Measurements from ENCODE around the gene VPS13C. TPM values are rescaled to one million over a fixed set of nuclear protein-coding genes. Genes with fewer than 3 reads are reported as not detected.

The VPS13C gene
- total RNA-seq, 1 donor from 2014 or later, result 73.8 TPM

DNA sequence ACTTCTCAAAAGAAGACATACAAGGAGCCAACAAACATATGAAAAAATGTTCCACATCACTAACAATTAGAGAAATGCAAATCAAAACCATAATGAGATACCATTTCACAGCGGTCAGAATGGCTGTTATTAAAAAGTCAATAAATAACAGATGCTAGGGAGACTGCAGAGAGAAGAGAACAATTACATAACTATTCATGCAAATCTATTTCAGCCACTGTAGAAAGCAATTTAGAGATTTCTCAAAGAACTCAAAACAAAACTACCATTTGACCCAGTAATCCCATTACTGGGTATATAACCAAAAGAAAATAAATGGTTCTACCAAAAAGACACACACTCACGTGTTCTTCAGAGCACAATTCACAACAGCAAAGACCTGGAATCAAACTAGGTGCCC lies 116.3 kb downstream of the VPS13C start:
- intact Hi-C loops (cut with micrococcal nuclease), result no loop called here

DNA sequence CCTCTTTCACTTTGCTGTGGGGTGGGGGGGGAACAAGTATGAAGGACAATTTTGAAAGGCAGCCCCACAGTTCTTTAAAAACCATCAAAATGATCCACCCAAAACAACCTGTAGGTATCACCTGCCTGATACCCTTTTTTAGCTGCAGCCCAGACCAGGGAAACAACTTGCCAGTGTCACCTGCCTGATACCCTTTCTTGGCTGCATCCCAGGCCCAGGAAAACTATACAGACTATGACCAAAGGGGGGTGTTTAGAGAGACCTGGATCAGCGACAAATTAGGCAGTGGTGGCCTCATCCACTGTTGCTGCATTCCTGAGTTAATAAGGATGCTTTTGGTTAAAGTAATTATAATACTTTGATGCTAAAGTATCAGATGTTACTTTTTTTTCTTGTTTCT lies 122.0 kb downstream of the VPS13C start:
- intact Hi-C loops (cut with micrococcal nuclease), result no loop called here

DNA sequence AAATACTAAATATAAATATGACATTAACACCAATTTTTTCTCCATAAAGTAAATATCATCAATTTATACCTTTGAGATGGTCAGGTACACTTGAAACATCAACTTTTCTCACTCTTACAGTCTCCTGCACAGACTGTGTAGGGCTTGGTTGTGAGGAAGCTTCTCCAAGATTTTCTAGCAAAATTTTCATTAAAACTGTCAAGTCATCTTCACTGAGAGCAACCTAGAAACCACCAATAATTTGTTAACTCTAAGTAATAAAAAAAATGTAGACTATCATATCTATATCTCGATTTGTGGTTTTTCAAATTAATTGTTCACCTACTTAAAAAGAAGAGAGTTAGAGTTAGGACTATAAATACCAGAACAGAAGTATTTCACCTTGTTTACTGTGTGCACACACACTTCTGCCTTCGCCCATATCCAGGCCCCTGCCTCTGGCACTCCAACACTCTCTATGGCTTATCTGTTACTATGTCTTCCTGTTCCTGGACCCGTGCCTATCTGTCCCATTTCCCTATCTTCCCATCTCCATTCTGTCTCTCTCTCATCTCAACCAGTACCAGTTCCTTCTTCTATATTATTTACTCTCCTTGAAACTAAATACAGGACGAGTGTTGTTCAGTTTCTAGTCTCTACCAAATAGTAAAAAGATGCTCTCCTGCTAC lies 123.6 kb downstream of the VPS13C start:
- intact Hi-C loops (cut with micrococcal nuclease), result no loop called here

DNA sequence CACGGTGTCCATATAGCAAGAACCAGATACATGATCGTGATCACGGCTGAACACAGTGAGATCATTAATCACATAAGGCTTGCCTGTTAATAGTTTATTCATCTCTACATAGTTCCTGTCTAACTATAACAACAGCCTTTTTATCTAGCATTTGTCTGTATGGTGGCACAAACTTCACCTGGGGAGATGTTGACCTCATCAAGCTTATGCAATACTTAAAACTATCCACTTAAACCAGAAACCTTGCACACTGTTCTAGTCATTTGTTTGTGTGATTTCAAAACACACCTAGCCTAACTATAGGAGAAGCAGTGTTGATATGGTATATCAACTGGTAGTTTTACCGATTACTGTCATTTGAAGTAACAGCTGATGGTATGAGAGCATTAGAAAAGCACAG lies 124.8 kb downstream of the VPS13C start:
- intact Hi-C loops (cut with micrococcal nuclease), result no loop called here

DNA sequence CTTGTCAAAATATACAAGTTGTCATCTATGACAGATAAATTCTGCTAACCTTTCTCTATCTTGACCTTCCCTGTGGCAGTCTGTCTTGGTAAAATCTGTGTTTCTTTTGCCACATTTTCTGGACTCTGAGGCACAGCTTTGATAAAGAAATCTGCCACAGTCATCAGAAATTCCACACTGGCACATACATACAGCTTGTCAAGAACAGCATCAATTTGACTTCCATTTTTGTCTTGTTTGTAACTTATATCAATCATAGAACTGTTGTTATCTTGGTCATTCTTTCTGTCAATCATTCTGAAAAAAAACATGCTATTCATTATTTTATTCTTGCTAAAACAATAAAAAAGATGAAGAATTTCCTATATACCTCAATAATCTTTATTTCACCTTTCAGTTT lies 130.8 kb downstream of the VPS13C start:
- intact Hi-C loops (cut with micrococcal nuclease), result no loop called here

DNA sequence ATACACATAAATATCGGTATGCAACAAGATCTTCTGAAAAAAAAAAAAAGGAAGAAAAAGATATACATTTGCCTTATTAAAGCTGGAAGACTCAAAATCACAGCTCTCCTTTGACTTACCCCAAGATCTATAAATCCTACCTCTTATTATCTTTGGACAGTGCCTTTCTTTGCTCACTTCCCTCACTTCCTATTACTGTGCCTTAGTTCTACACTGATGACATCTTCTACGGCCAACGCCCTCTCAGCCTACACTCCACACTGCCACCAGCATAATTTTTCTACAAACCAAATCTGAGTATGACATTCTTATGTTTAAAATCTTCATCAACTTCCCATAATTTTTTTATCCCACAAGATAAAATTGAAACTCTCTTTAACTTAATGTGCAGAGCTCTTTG lies 137.1 kb downstream of the VPS13C start:
- intact Hi-C loops (cut with micrococcal nuclease), result no loop called here

DNA sequence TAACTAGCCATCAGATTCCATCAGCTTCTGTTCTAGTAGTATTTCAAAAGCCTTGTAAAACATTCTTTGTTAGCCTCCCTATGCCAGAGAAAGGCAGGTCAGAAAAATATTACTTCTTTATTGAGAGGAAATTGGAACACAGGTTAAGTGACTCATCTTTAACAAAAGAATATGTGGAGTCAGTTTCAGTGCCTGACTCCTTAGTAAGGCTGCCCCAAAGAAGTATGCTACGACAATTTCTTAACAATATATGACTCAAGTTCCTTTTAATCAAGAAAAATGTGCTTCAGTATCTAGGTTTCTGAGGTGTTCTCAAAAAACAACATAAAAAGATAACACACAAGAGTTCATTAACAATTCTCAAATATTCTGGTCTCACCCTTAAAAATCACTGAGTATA lies 139.2 kb downstream of the VPS13C start:
- intact Hi-C loops (cut with micrococcal nuclease), result no loop called here

DNA sequence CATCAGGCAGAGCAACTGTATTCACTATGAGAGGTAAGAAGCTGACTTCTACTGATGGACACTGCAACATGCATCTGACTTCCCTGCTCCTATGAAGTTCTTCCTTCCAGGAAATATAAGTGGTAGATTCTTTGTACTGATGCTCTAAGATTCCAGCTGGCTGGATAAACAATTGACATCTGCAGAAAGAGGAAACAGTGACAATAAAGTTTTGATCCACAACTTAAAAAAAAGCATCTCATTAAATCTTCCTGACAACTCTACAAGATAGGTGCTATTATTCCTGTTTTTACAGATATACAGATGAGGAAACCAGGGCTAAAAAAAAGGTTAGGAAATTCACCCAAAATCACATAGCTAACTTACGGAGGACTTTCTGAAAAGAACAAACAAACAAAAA lies 142.8 kb downstream of the VPS13C start:
- intact Hi-C loops (cut with micrococcal nuclease), result no loop called here

DNA sequence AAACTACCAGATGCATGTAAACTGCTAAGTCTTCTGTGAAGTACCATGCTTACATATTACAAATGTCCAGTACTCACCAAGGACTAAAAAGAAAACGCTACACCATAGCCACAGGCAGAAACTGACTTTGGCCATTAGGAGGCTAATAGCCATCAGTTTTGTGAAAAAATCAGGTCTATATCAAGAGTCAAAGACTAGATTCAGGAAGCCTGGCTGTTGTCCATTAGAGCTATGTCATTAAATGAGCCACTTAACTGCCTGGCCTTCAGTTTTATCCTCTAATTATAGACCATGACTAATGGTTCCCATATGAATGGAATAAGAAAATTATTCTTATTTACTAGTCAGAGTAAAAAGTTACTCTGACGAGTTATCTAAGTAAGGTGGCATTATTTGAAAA lies 144.1 kb downstream of the VPS13C start:
- intact Hi-C loops (cut with micrococcal nuclease), result no loop called here

DNA sequence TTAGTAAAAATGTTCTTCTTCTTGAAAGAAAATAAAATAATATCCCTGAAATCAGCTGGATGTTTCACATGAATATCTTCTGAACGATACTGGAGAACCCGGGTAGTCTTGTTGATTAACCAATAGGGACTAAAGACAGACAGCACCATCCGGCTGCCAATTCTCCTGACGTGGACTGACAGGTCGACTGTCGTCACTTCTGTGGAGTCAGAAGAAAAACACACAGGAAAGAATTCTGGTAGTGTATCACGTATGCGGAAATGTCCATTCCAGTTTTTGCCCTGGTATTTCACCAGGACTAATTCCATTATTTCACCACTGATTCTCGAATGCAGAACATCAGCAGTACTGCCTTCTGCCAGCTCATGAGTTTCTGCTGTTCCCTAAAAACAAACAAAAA lies 144.6 kb downstream of the VPS13C start:
- intact Hi-C loops (cut with micrococcal nuclease), result no loop called here

DNA sequence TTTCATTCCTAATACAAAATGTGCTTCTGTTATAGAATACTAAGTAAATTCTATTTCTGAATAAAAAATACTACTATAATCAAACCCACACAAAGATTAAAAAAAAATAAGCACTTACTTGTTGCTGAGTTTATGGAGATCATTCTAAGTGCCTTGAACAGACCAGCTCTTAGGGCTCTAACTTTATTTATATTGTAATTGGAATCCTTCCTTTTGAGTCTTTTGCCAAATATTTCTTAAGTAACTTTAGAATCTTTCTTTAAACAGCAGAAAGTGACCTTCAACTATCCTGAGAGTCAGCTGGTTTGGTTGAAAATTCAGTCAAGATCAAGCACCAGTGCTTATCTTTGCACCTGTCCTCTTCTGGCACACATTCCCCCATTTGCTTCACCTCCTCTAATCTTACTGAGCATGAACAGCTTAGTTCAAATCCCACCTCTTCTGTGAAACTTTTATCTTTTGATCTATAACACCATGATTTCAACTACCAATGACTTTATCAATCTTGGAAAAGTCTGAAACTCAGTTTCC lies 149.3 kb downstream of the VPS13C start:
- intact Hi-C loops (cut with micrococcal nuclease), result no loop called here

DNA sequence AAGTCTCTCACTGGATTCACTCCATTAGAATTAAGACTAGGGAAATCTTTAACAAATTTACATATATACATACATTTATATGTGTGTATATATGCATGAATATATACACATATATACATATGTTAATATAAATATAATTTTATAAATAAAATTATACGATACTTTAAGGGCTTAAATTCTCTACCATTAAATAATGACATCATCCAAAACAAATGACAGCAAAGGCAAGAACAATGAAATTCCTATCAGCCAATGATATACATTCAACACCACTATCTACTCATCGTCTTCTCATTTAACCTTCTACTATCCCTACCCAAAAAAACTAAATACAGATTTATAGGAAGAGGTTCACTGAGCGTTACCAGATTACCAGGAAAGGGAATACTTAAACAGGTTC lies 152.0 kb downstream of the VPS13C start:
- intact Hi-C loops (cut with micrococcal nuclease), result no loop called here

DNA sequence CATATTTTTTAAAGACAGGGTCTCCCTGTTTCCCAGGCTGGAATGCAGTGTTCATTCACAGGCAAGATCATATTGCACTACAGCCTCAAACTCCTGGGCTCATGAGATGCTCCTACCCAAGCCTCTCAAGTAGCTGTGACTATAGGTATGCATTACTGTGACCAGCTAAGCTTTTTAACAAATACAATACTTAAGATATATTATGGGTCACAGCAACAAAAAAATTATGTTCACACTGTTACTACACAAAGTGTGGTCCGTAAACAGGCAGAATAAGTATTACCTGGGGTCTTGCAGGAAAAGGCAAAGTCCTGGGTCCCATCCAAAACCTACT lies 152.5 kb downstream of the VPS13C start:
- intact Hi-C loops (cut with micrococcal nuclease), result no loop called here

DNA sequence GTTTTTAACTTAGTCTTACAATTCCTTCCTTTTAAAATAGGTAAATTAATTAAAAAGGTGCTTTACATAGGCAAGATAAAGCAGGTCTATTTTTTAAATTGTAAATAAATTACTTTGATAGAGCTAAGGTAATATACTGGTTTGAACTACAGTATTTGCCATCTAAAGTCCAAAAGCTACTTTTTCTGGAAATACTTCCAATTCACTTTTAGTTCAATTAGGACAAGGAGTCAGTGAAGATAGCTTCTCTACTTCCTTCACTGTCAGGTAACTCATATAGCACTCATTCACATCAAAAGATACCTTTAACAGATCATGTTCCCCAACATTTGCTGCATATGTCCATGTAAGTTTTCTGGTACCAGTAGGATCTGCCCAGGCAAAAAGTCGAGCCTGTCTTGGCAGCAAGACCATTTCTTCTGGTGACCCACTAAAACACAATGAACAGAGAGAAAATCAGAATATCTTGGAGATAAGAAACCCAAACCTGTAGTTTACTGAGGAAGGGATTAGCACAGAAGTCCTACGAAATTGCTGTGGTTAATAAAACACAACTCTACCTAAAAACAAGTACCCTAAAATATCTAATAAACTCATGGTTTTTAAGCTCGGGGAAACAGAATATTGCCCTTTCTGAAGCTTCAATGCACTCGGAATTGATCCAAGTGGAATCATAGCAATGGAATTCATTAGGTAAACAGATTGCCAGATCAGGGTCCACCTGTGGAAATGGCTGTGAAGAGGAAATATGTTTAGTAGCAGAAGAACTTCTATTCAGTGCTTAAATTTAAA lies 153.1 kb downstream of the VPS13C start:
- intact Hi-C loops (cut with micrococcal nuclease), result no loop called here

DNA sequence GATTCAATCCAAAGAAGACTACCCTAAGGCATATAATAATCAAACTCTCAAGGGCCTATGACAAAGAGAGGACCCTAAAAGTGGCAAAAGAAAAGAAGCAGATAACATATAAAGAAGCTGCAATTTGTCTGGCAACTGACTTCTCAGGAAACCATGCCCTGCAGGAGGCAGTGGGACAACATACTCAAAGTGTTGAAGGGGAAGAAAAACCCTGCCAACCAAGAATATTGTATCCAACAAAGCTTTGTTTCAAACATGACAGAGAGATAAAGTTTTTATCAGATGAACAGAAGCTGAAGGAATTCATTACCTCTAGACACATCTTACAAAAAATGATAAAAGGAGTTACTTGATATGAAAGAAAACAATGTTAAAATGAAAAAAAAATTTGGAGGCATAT lies 167.1 kb downstream of the VPS13C start:
- intact Hi-C loops (cut with micrococcal nuclease), result no loop called here

DNA sequence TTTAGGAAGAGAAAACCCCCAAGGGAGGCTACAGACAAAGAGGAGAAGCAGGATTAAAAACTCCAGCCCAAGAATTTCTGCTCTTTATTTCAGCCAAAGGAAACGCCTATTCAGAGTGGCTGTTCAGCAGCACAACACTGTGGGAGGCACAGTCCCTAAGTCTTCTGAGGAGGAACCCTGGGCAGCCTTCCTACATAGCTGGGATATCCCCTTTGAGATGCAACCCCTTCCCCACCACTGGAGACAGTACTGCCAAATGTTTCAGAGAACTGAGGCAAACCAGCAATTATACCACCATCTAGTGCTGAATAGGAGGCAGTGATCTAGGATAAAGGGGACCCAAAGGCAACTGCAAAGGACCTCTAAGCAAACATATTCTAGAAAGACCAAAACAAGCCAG lies 168.1 kb downstream of the VPS13C start:
- intact Hi-C loops (cut with micrococcal nuclease), result no loop called here

DNA sequence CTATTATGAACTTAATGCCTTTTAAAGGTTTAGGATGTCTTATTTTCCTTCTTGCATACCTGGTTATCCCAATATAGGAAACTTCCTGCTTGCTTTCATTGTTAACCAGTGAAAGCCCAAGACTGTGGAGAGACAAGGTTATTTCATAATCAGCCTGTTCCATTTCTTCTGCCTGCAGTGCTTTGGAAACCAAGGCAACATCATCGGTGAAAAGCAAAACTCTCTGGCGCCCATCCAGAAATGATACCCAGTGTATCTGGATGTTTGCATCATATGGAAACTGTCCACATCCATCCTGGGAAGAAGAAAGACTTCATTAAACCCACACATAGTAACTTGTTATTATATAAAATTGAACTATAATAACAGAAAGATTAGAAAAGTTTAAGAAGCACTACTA lies 170.1 kb downstream of the VPS13C start:
- intact Hi-C loops (cut with micrococcal nuclease), result no loop called here

DNA sequence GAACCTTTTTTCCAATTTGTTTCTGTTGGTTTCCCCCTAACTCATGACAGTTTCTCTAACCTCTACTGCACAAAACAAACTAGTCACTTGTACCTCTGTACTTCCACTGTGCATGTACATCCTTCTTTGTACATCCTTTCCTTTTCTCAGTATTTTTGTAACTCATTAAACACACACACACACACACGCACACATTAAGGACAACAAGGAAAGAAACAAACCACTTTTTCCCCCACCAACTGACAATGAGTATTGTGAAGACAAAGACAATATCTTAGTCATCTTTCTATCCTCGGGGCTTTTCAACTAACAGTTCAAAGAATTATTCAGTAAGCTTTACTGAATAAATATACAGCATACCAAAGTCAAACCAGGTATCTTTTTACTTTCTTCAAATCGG lies 170.5 kb downstream of the VPS13C start:
- intact Hi-C loops (cut with micrococcal nuclease), result no loop called here

DNA sequence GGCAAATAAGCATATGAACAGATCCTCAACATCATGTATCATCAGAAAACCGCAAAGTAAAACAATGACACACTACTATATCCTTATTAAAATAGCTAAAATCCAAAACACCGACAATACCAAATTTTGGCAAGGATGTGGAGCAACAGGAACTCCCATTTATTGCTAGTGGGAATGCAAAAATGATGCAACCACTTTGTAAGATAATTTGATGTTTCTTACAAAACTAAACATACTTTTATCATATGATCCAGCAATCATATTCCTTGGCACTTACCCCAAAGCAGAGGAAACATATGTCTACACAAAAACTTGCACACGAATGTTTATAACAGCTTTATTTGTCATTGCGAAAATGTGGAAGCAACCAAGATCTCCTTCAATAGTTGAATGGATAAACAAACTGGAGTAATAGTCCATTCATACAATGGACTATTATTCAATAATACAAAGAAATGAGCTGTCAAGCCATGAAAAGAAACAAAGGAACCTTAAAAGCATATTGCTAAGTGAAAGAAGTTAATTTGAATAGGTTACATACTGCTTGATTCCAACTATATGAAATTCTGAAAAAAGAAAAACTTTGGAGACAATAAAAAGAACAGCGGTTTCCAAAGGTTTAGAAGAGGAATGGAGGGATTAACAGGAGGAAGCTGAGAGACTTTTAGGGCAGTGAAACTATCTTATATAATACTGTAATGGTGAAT lies 172.0 kb downstream of the VPS13C start:
- intact Hi-C loops (cut with micrococcal nuclease), result no loop called here

DNA sequence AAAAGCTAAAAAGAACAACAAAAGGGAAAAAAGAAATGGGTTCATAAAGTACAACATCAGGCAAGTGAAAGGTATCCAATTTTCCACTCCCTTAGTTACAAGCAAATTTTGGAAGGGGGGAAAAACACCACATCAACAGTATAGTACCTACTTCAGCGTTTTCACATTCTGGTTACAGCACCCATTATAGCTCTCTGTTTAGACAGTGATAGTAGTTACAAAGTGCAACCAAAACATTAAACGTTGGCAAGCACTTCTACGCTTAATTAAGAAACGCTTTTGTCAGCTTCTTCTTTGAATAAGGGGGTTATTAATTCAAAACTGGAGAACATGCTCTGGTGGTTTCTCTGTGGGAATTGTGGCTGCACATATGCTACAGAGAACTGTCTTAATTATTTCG lies 180.2 kb downstream of the VPS13C start:
- intact Hi-C loops (cut with micrococcal nuclease), result no loop called here

DNA sequence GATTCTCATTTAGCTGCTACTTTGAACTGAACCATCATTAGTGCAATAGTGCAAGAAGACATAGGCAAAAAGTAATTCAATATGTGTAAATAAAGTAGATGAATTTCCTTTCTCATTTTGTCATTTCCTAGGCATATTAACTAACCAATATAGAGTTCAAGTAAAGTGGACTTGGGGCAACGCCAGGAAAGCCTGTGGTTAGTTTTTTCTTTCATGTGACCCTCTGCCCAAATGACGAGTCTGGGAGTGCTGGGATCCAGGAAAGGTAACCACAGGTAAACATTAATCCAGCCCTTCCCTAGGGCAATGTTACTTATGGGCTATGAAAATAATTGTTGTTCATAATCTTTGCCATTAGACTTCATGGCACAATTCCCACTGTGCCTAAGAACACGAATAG lies 181.0 kb downstream of the VPS13C start:
- intact Hi-C loops (cut with micrococcal nuclease), result loop anchor here (10.0 kb wide), 1 partner anchor 376 kb away; no protein-coding TSS in a partner anchor

DNA sequence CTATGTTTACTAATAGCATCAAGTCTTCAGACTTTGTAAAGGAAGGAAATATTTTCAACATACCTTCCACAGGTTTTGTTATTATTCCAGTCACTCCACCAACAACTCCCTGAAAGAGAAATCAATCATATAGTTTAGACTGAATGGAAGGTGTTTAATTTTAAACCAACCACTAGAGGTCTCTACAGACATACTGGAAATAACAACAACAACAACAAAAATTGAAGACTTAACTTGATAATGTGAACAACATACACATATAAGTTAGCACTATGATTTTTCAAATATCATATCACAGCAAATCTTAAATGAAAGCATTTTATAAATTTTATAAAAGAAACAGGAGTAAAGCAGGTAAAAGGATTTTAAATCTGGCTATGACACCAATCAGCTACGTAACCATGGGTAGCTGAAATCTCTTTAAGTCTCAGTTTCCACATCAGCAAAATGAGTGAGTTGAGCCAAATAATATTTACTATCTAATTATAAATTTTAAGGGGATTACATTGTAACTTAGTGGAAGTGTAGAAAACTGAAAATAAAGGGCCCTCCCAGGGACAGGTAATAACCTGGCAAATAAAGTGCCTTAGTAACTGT lies 188.2 kb downstream of the VPS13C start:
- intact Hi-C loops (cut with micrococcal nuclease), result loop anchor here (1.0 to 10.0 kb wide), 2 partner anchors 199 to 383 kb away; no protein-coding TSS in a partner anchor

Measured in T-helper 2 cell treated with Interferon-gamma antibody and Interleukin-4, amounts not matched to agents 100 ng/mL and 5 ng/mL, for 36 hours (primary cell).